Measurements from ENCODE around the gene LRIT2. TPM values are rescaled to one million over a fixed set of nuclear protein-coding genes. Genes with fewer than 3 reads are reported as not detected.
"Not testable (repeated sequence)": the region's sequence is repeated elsewhere in the genome, so short reads cannot be mapped to it uniquely, and the experiment has no call there.

Gene LRIT2
- total RNA-seq, 1 experiment from 2014 or later, result not detected

GRCh38 chr10:84171700-84172466 lies 53.5 kb downstream of the LRIT2 start:
- BruUV-seq (replicated peaks); H3K9me3 ChIP-seq (ENCODE audit: control insufficient read depth, insufficient read depth, low read depth, low read length); H3K4me1 ChIP-seq (ENCODE audit: control insufficient read depth, insufficient read depth, low read length); H3K27me3 ChIP-seq (ENCODE audit: control insufficient read depth, insufficient read depth, low read length); H3K27ac ChIP-seq (ENCODE audit: low read length); H3K36me3 ChIP-seq (ENCODE audit: control insufficient read depth, insufficient read depth, low read length); in situ Hi-C loops (cut with HindIII; ENCODE audit: low pct_unique_long_range_greater_than_20kb, low sequenced_read_pairs); CTCF ChIA-PET; intact Hi-C loops (cut with micrococcal nuclease; ENCODE audit: unreplicated experiment); DNase-seq (ENCODE audit: low read depth, low spot score); ATAC-seq; H3K4me3 ChIP-seq (ENCODE audit: low read depth in 2 of 2, low read length in 2 of 2); POLR2A ChIA-PET: not testable (repeated sequence)

GRCh38 chr10:84171237-84171636 lies 54.1 kb downstream of the LRIT2 start:
- POLR2A ChIA-PET; H3K9me3 ChIP-seq (ENCODE audit: control insufficient read depth, insufficient read depth, low read depth, low read length); intact Hi-C loops (cut with micrococcal nuclease; ENCODE audit: unreplicated experiment); DNase-seq (ENCODE audit: low read depth, low spot score); CTCF ChIA-PET; in situ Hi-C loops (cut with HindIII; ENCODE audit: low pct_unique_long_range_greater_than_20kb, low sequenced_read_pairs); H3K4me3 ChIP-seq (ENCODE audit: low read depth in 2 of 2, low read length in 2 of 2); H3K27me3 ChIP-seq (ENCODE audit: control insufficient read depth, insufficient read depth, low read length); H3K27ac ChIP-seq (ENCODE audit: low read length); H3K36me3 ChIP-seq (ENCODE audit: control insufficient read depth, insufficient read depth, low read length); ATAC-seq; H3K4me1 ChIP-seq (ENCODE audit: control insufficient read depth, insufficient read depth, low read length); BruUV-seq (replicated peaks): not testable (repeated sequence)

Other genes with a start within 250 kb of the LRIT2 start
- 188 TPM for gene GHITM, start 86.0 kb downstream of the LRIT2 start, total RNA-seq (2021; ENCODE audit: unreplicated experiment)
- gene GPR15LG, start 51.7 kb downstream of the LRIT2 start, total RNA-seq (2021; ENCODE audit: unreplicated experiment), result 0.41 TPM
- gene CDHR1, start 31.0 kb downstream of the LRIT2 start, total RNA-seq (2021; ENCODE audit: unreplicated experiment), result 0.39 TPM
- gene LRIT1, start 16.0 kb upstream of the LRIT2 start, total RNA-seq (2021; ENCODE audit: unreplicated experiment), result not detected
- gene RGR, start 19.5 kb upstream of the LRIT2 start, total RNA-seq (2021; ENCODE audit: unreplicated experiment), result not detected
- 63.7 TPM for gene CCSER2, start 103.0 kb upstream of the LRIT2 start, total RNA-seq (2021; ENCODE audit: unreplicated experiment)